Measurements from ENCODE around the gene FILIP1L. TPM values are rescaled to one million over a fixed set of nuclear protein-coding genes. Genes with fewer than 3 reads are reported as not detected.

Gene FILIP1L
- total and polyA plus RNA-seq, 2 of the 4 experiments (the other 2 are of a cell fraction): 11.5 to 19.9 TPM

DNA sequence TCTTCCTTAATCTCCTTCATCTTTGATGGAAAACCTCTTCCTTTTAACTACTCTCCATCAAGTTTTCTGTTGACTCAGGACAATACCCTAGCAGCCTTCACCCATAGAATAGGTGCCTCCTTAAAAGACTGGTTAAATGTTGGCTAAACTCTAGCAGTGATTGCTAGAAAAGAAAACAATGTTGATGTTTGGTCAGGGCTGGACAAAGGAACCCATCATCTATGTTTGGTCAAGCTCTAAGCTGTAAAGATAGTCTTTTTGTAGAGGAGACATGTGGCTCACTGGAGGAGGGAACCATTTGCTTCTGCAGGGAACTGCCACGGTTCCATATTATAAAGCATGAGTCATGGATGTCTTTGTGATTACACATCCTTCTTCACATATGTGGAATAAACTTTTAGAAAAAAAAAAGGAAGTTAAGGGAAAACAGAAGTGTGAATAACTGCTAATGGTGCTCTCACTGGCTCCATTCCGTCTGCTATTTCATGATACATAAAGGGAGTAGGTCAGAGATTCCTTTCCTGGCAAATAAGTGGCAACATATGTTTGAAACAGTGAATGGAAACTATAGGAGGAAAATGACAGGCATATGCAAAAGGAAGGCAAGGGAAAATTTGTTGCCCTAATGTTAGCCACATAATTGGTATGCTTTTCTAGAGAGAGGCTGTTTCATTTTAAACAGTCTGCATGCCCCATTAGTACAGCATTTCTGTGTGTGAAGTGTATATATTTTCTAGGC, 218.4 kb downstream of the FILIP1L start:
- peak overlapping the region; percentile 95 for H2BK15ac ChIP-seq (ENCODE audit: low read depth, low read length)
- H3K56ac ChIP-seq (ENCODE audit: extremely low read depth, insufficient read depth, low read length): peak overlapping the region; percentile 89
- CTCF ChIA-PET: interaction anchor here (1.0 kb wide), 1 partner anchor 358 kb away, joined by 3 read pairs; no protein-coding TSS in a partner anchor
- H4K5ac ChIP-seq (ENCODE audit: low read depth, low read length): peak overlapping the region; percentile 96; the same call in 1 of the 2 replicates
- ATAC-seq (ENCODE audit: low read depth) (peak; percentile 75), DNase-seq (peak; percentile 95)
- H3K4me3 ChIP-seq (ENCODE audit: insufficient read depth, low read depth, low read length): peak overlapping the region; percentile 17; the same call in 1 of the 2 replicates
- POLR2A ChIA-PET (ENCODE audit: unreplicated experiment): interaction anchor here (0.5 to 1.0 kb wide), 2 partner anchors 290 to 597 kb away, joined by 4 read pairs; partner anchors contain the start of gene TMEM45A
- in situ Hi-C loops (cut with MboI; ENCODE audit: low sequenced_read_pairs): no loop called here
- peak overlapping the region; percentile 76 for H2AK5ac ChIP-seq (ENCODE audit: low read depth, low read length)
- H4K8ac ChIP-seq (ENCODE audit: low read depth in 2 of 2, low read length in 2 of 2): peak overlapping the region; percentile 66 to 98
- H2BK5ac ChIP-seq (ENCODE audit: low read depth, low read length, poor library complexity, severe bottlenecking): peak overlapping the region; percentile 99
- peaks cover 22 to 26% of the 10 kb centered on the region in 2 experiments for H3K79me1 ChIP-seq (ENCODE audit: low read depth in 1 of 2, low read length in 2 of 2)
- H3K4me1 ChIP-seq (ENCODE audit: control insufficient read depth, insufficient read depth, low read length): peaks cover 19% of the 10 kb centered on the region
- TF ChIP-seq SMC3 (IDR thresholded peaks at IDR 0.05; ENCODE audit: low read depth, low read length) (no peak), NFE2L2 (IDR thresholded peaks at IDR 0.05; ENCODE audit: low read depth, low read length) (no peak), BHLHE40 (IDR thresholded peaks at IDR 0.05; ENCODE audit: low read depth, low read length) (peak; percentile 43; the same call in 1 of the 2 replicates), FOS (IDR thresholded peaks at IDR 0.05; ENCODE audit: low read depth, low read length) (peak; percentile 96)
- TF ChIP-seq, protein P1, sequence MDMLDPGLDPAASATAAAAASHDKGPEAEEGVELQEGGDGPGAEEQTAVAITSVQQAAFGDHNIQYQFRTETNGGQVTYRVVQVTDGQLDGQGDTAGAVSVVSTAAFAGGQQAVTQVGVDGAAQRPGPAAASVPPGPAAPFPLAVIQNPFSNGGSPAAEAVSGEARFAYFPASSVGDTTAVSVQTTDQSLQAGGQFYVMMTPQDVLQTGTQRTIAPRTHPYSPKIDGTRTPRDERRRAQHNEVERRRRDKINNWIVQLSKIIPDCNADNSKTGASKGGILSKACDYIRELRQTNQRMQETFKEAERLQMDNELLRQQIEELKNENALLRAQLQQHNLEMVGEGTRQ (IDR thresholded peaks at IDR 0.05; ENCODE audit: low read depth, low read length): peak; percentile 17; the same call in 1 of the 2 replicates
- TF ChIP-seq, protein P2, sequence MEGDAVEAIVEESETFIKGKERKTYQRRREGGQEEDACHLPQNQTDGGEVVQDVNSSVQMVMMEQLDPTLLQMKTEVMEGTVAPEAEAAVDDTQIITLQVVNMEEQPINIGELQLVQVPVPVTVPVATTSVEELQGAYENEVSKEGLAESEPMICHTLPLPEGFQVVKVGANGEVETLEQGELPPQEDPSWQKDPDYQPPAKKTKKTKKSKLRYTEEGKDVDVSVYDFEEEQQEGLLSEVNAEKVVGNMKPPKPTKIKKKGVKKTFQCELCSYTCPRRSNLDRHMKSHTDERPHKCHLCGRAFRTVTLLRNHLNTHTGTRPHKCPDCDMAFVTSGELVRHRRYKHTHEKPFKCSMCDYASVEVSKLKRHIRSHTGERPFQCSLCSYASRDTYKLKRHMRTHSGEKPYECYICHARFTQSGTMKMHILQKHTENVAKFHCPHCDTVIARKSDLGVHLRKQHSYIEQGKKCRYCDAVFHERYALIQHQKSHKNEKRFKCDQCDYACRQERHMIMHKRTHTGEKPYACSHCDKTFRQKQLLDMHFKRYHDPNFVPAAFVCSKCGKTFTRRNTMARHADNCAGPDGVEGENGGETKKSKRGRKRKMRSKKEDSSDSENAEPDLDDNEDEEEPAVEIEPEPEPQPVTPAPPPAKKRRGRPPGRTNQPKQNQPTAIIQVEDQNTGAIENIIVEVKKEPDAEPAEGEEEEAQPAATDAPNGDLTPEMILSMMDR (conservative IDR thresholded peaks at IDR 0.05; ENCODE audit: low read depth, low read length): no peak
- H4K91ac ChIP-seq (ENCODE audit: insufficient read depth, low read depth, low read length): peak overlapping the region; percentile 94
- H3K4ac ChIP-seq (ENCODE audit: low read depth, low read length): peak overlapping the region; percentile 85; the same call in 1 of the 2 replicates
- no TSS peak for BruUV-seq (replicated peaks)
- H3K18ac ChIP-seq (ENCODE audit: low read depth, low read length): peak overlapping the region; percentile 98
- intact Hi-C loops (cut with micrococcal nuclease): no loop called here
- no peaks in the 10 kb centered on the region for H3K36me3 ChIP-seq (ENCODE audit: control insufficient read depth, insufficient read depth, low read length)
- H2AK9ac ChIP-seq (replicated peaks; ENCODE audit: low read depth, low read length, poor library complexity): no peak overlapping the region
- dilution Hi-C loops (cut with HindIII; ENCODE audit: low sequenced_read_pairs, unreplicated experiment): no loop called here
- peak overlapping the region; percentile 88; the same call in 1 of the 2 replicates for H3K4me2 ChIP-seq (ENCODE audit: low read depth, low read length)
- no peaks in the 10 kb centered on the region for H3K27me3 ChIP-seq (ENCODE audit: control insufficient read depth, insufficient read depth, low read length)
- no peaks in the 10 kb centered on the region for H3K9me3 ChIP-seq (ENCODE audit: control insufficient read depth, insufficient read depth, low read length)
- H3K23ac ChIP-seq (ENCODE audit: low read depth, low read length): peak overlapping the region; percentile 91
- no peaks in the 10 kb centered on the region for H4K20me1 ChIP-seq (ENCODE audit: insufficient read depth, low read length)
- H3K27ac ChIP-seq (ENCODE audit: insufficient read depth, low read length): peak overlapping the region; percentile 54
- WGBS, 2 experiments (ENCODE audit: extremely low coverage in 2 of 2, insufficient read length in 1 of 2): 17% methylated on average over 1 of the region's 2 CpGs; no CpG with 5 or more reads in 1 of the 2 experiments
- peaks cover 9% of the 10 kb centered on the region for H3K9me1 ChIP-seq (ENCODE audit: insufficient read depth, low read length)
- H2AFZ ChIP-seq (replicated peaks; ENCODE audit: low read length, poor library complexity): no peak overlapping the region
- peak overlapping the region; percentile 90 for H3K14ac ChIP-seq (replicated peaks; ENCODE audit: low read depth, low read length)
- H3K9ac ChIP-seq (ENCODE audit: low read depth, low read length): peak overlapping the region; percentile 21; the same call in 1 of the 2 replicates
- H2BK20ac ChIP-seq (ENCODE audit: low read depth, low read length): peak overlapping the region; percentile 97
- peak overlapping the region; percentile 98 for H2BK120ac ChIP-seq (ENCODE audit: low read depth, low read length)

Data from IMR-90 (cell line).